Upper lobe of left lung (tissue), 6 donors: ENCODE results near the gene PON1. TPM values are rescaled to one million over a fixed set of nuclear protein-coding genes. Genes with fewer than 3 reads are reported as not detected.

Experiments used
- ATAC-seq, 2 donors: fragments of 200-7000 bp; cut with Tn5 transposase; one replicate each; pipeline ENCODE4 v1.9.1; 2022; ENCODE audit warnings: mild to moderate bottlenecking in 2 of 2, moderate library complexity in 2 of 2; ENCODE audit not compliant: low FRiP score in 2 of 2
- DNase-seq, 2 donors: peaks; one replicate each; pipeline ENCODE4 v3.0.0-alpha.2; 2019 to 2020
- H3K27ac ChIP-seq, 4 donors: fragments of 200-600 bp; sonication (generic); one replicate each; pipeline ENCODE4 v1.5.1; 2016 to 2019
- H3K27me3 ChIP-seq, 4 donors: fragments of 200-600 bp; sonication (generic); one replicate each; pipeline ENCODE4 v1.5.1; 2017 to 2019
- H3K36me3 ChIP-seq, 4 donors: fragments of 200-600 bp; sonication (generic); one replicate each; pipeline ENCODE4 v1.5.1; 2016 to 2019
- H3K4me1 ChIP-seq, 4 donors: fragments of 200-600 bp; sonication (generic); one replicate each; pipeline ENCODE4 v1.5.1; 2018 to 2019
- H3K4me3 ChIP-seq, 4 donors: fragments of 200-600 bp; sonication (generic); one replicate each; pipeline ENCODE4 v1.5.1; 2017 to 2019; ENCODE audit warnings: mild to moderate bottlenecking in 2 of 4, moderate library complexity in 1 of 4
- H3K9me3 ChIP-seq, 4 donors: fragments of 200-600 bp; sonication (generic); one replicate each; pipeline ENCODE4 v1.5.1; 2018 to 2019
- EP300 ChIP-seq, 4 donors: sonication (generic); formaldehyde crosslinking; IDR thresholded peaks; one replicate each; pipeline ENCODE4 v1.5.1; 2017; ENCODE audit warnings: antibody characterized with exemption in 4 of 4, control low read depth in 2 of 4
- POLR2A ChIP-seq, 4 donors: fragments of 450-650 bp; IDR thresholded peaks; one replicate each; pipeline ENCODE4 v1.5.1; 2016 to 2017; ENCODE audit warnings: antibody characterized with exemption in 4 of 4, mild to moderate bottlenecking in 2 of 4
- POLR2AphosphoS5 ChIP-seq, 2 donors: sonication (generic); formaldehyde crosslinking; IDR thresholded peaks; one replicate each; pipeline ENCODE4 v1.5.1; 2017; ENCODE audit warnings: antibody characterized with exemption in 2 of 2
- WGBS, 2 donors: methylation state at CpG; one replicate each; pipeline ENCODE4 v1.1.5; 2017 to 2018; 5-methylcytosine and 5-hydroxymethylcytosine counted together
- total RNA-seq, 6 donors: library from RNA; depleted of rRNA in 4 of 6; stranded (reverse); fragments of >200 nt in 4 of 6; gene quantifications; one replicate each; pipeline versions ENCODE4 v1.1.0 to v1.2.1, GENCODE V29; 2016 to 2021
- TF ChIP-seq, protein P1 (sequence below), 6 experiments: fragments of 450-650 bp in 4 of 6; fragments of 200-600 bp in 2 of 6; sonication (generic) in 2 of 6; IDR thresholded peaks; one replicate each; pipeline ENCODE4 v1.5.1; 2016 to 2019; ENCODE audit warnings: antibody characterized with exemption in 6 of 6
- donor health status: DM: no; HTN: no; CAD: no; lungs with moderate emphysema.
- donor health status: DM: no; HTN: yes; CAD: no; lungs with severe emphysema.

PON1 gene
- total RNA-seq, 6 donors from 2014 or later, result 0.20 to 1.7 (median 0.82) TPM; not detected in 2

DNA sequence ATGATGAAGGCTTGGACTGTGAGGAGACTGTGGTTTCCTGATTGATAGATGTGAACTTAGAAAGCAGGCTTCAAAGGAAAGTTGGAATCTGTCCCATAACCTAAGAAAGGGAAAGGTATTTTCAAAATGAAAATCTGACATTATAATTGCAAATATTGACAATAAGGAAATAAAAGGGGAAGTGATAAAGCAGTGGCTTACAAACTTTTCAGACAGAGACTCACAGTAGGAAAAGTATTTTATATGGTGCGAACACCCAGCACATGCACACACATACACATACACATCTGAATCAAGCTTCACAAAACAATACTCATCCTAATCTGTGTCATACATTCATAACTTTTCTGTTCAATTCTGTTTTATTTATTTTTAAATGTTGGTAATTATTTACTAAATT, 4.8 kb downstream of the PON1 start:
- no peak overlapping the region for H3K4me3 ChIP-seq
- ATAC-seq, result no peak
- H3K27ac ChIP-seq, result no peak overlapping the region
- no peaks in the 10 kb centered on the region for H3K9me3 ChIP-seq
- WGBS, 2 donors, result 89 to 95% methylated on average over 1 of the region's 1 CpG
- no peak for DNase-seq
- H3K27me3 ChIP-seq, result no peaks in the 10 kb centered on the region
- no peak for TF ChIP-seq POLR2A (IDR thresholded peaks at IDR 0.05)
- TF ChIP-seq, protein P1, sequence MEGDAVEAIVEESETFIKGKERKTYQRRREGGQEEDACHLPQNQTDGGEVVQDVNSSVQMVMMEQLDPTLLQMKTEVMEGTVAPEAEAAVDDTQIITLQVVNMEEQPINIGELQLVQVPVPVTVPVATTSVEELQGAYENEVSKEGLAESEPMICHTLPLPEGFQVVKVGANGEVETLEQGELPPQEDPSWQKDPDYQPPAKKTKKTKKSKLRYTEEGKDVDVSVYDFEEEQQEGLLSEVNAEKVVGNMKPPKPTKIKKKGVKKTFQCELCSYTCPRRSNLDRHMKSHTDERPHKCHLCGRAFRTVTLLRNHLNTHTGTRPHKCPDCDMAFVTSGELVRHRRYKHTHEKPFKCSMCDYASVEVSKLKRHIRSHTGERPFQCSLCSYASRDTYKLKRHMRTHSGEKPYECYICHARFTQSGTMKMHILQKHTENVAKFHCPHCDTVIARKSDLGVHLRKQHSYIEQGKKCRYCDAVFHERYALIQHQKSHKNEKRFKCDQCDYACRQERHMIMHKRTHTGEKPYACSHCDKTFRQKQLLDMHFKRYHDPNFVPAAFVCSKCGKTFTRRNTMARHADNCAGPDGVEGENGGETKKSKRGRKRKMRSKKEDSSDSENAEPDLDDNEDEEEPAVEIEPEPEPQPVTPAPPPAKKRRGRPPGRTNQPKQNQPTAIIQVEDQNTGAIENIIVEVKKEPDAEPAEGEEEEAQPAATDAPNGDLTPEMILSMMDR (IDR thresholded peaks at IDR 0.05), result no peak
- TF ChIP-seq POLR2AphosphoS5 (IDR thresholded peaks at IDR 0.05), result no peak
- no peak for TF ChIP-seq EP300 (IDR thresholded peaks at IDR 0.05)
- H3K36me3 ChIP-seq, result no peaks in the 10 kb centered on the region
- no peaks in the 10 kb centered on the region for H3K4me1 ChIP-seq

DNA sequence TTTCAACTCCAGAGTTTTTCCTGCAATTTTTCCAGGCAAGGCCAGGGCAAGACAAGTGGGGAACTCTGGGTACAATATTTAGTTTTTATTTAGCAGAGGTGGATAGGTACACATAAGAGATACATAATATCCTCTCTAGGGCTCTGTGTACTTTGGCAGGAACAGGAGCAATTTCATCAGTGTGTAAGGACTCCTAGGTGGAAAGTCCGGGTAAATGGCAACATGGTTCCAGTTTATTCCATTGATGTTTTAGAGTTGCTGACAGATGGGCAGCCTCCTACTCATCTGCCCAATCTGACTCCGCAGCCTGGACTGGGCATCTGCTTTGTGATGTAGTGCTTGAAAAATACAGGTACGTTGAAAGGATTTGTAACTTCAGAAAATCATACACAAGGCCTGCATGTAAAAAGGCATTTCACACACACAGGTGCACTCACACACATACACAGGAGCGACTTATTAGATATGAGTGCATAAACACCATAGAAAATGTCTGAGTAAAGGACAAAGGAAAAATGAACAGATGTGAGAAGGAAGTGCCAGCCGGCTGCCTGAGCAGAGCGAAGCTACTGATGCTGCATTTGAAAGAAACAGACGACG, 5.7 kb downstream of the PON1 start:
- WGBS, 2 donors, result 90 to 93% methylated on average over 8 of the region's 8 CpGs
- no peaks in the 10 kb centered on the region for H3K9me3 ChIP-seq
- ATAC-seq, result no peak
- H3K36me3 ChIP-seq, result no peaks in the 10 kb centered on the region
- H3K4me1 ChIP-seq, result no peaks in the 10 kb centered on the region
- TF ChIP-seq EP300 (IDR thresholded peaks at IDR 0.05) (no peak), POLR2AphosphoS5 (IDR thresholded peaks at IDR 0.05) (no peak), POLR2A (IDR thresholded peaks at IDR 0.05) (no peak)
- TF ChIP-seq, protein P1 (IDR thresholded peaks at IDR 0.05), result no peak
- H3K4me3 ChIP-seq, result no peak overlapping the region
- DNase-seq, result no peak
- H3K27ac ChIP-seq, result no peak overlapping the region
- H3K27me3 ChIP-seq, result no peaks in the 10 kb centered on the region

GRCh38 chr7:95317966-95318365, 6.4 kb downstream of the PON1 start:
- no peaks in the 10 kb centered on the region for H3K27me3 ChIP-seq
- H3K9me3 ChIP-seq, result no peaks in the 10 kb centered on the region
- H3K36me3 ChIP-seq, result no peaks in the 10 kb centered on the region
- no peak overlapping the region for H3K4me3 ChIP-seq
- TF ChIP-seq POLR2AphosphoS5 (IDR thresholded peaks at IDR 0.05) (no peak), EP300 (IDR thresholded peaks at IDR 0.05) (no peak)
- TF ChIP-seq, protein P1 (IDR thresholded peaks at IDR 0.05), result no peak
- DNase-seq, result no peak
- H3K4me1 ChIP-seq, result no peaks in the 10 kb centered on the region
- H3K27ac ChIP-seq, result no peak overlapping the region
- no peak for ATAC-seq
- 58 to 72% methylated on average over 3 of the region's 3 CpGs for WGBS, 2 donors

GRCh38 chr7:95317546-95317945, 6.8 kb downstream of the PON1 start:
- Histone ChIP-seq H3K4me3 (no peak overlapping the region), H3K27me3 (no peaks in the 10 kb centered on the region), H3K36me3 (no peaks in the 10 kb centered on the region), H3K9me3 (no peaks in the 10 kb centered on the region), H3K27ac (no peak overlapping the region), H3K4me1 (no peaks in the 10 kb centered on the region)
- DNase-seq (no peak), ATAC-seq (no peak)
- 42 to 63% methylated on average over 2 of the region's 2 CpGs for WGBS, 2 donors
- TF ChIP-seq POLR2A (IDR thresholded peaks at IDR 0.05), result no peak
- no peak for TF ChIP-seq POLR2AphosphoS5 (IDR thresholded peaks at IDR 0.05)
- TF ChIP-seq, protein P1 (IDR thresholded peaks at IDR 0.05), result no peak
- no peak for TF ChIP-seq EP300 (IDR thresholded peaks at IDR 0.05)

GRCh38 chr7:95316588-95316987, 7.7 kb downstream of the PON1 start:
- 83 to 87% methylated on average over 2 of the region's 2 CpGs for WGBS, 2 donors
- no peaks in the 10 kb centered on the region for H3K9me3 ChIP-seq
- H3K27ac ChIP-seq, result no peak overlapping the region
- H3K36me3 ChIP-seq, result no peaks in the 10 kb centered on the region
- DNase-seq (no peak), ATAC-seq (no peak)
- no peak overlapping the region for H3K4me3 ChIP-seq
- H3K4me1 ChIP-seq, result no peaks in the 10 kb centered on the region
- TF ChIP-seq, protein P1 (IDR thresholded peaks at IDR 0.05), result no peak
- TF ChIP-seq EP300 (IDR thresholded peaks at IDR 0.05) (no peak), POLR2A (IDR thresholded peaks at IDR 0.05) (no peak), POLR2AphosphoS5 (IDR thresholded peaks at IDR 0.05) (no peak)
- no peaks in the 10 kb centered on the region for H3K27me3 ChIP-seq
